ENCODE data around the gene SKIL. TPM values are rescaled to one million over a fixed set of nuclear protein-coding genes. Genes with fewer than 3 reads are reported as not detected.

The SKIL gene
- total RNA-seq, 4 donors from 2014 or later: 31.1 to 49.4 (median 33.3) TPM

GRCh38 chr3:170344971-170345370 lies 12.5 kb upstream of the SKIL start:
- no peak for TF ChIP-seq CTCF (IDR thresholded peaks at IDR 0.05; ENCODE audit: low read depth)

GRCh38 chr3:170346481-170347392 lies 10.8 kb upstream of the SKIL start:
- TF ChIP-seq CTCF (IDR thresholded peaks at IDR 0.05; ENCODE audit: low read depth): no peak

GRCh38 chr3:170350515-170351413 lies 6.8 kb upstream of the SKIL start:
- TF ChIP-seq CTCF (IDR thresholded peaks at IDR 0.05; ENCODE audit: low read depth): no peak

GRCh38 chr3:170352936-170353335 lies 4.6 kb upstream of the SKIL start:
- TF ChIP-seq CTCF (IDR thresholded peaks at IDR 0.05; ENCODE audit: low read depth): no peak

GRCh38 chr3:170353485-170353884 lies 4.0 kb upstream of the SKIL start:
- TF ChIP-seq CTCF (IDR thresholded peaks at IDR 0.05; ENCODE audit: low read depth): no peak

GRCh38 chr3:170354760-170355159 lies 2.8 kb upstream of the SKIL start:
- no peak for TF ChIP-seq CTCF (IDR thresholded peaks at IDR 0.05; ENCODE audit: low read depth)

Measured in subcutaneous adipose tissue (tissue), 4 donors.